Left colon (tissue), 2 donors: Measurements from ENCODE around the gene RASGRP3. TPM values are rescaled to one million over a fixed set of nuclear protein-coding genes. Genes with fewer than 3 reads are reported as not detected.
A peak's percentile ranks its signal among the peaks of the same experiment; 100 is the strongest.

ENCODE experiments used
- ATAC-seq: fragments of 200-7000 bp; cut with Tn5 transposase; one replicate; pipeline ENCODE4 v1.9.1; 2020; ENCODE audit warnings: mild to moderate bottlenecking, moderate library complexity
- DNase-seq, 2 donors: peaks; one replicate each; pipeline ENCODE4 v3.0.0-alpha.2; 2020
- intact Hi-C, 2 donors: fragments of 100-400 bp; cut with DNase I in 1 of 2; cut with micrococcal nuclease in 1 of 2; formaldehyde crosslinking; loops; one replicate each; pipeline versions ENCODE4 v1.11.2 to v1.14.0; 2022; cut with DNase I, micrococcal nuclease
- total RNA-seq, 2 donors: library from RNA; stranded (reverse); fragmentation: NEBNext Ultra II Directional; extraction: Animal tissue kit (Norgen Biotek cat#: 25700); gene quantifications; one replicate each; pipeline ENCODE4 v1.2.1, GENCODE V29; 2021
- donor health status: DM: no; HTN: no; CAD: no.
- donor health status: DM: yes; HTN: yes; CAD: no.

The RASGRP3 gene
- total RNA-seq, 2 donors from 2014 or later: 2.8 to 5.1 TPM

DNA sequence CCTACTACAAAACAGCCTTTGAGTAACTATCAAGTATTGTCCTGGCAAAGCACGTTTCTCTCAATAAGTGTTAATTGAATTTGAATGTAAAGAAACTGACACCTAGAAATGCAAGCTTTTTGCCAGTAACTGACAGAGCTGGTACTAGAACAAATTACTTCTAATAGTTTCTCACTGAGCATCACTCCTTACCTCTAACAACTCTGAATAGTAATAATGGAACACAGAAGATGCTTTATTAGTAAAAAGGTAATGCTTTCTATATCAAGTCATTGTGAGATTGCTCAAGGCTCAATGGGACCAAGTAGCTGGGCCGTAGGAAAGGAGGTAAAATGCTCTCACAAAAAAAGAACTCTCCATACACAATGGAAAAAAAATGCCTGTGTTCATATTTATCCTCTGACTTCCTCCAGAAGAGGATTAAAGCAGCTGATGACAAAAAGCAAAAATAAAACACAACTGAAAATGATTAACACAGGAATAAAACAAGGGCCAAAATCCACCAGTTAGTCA, 11.8 kb downstream of the RASGRP3 start:
- DNase-seq (no peak), ATAC-seq (no peak)
- intact Hi-C loops: no loop called here

DNA sequence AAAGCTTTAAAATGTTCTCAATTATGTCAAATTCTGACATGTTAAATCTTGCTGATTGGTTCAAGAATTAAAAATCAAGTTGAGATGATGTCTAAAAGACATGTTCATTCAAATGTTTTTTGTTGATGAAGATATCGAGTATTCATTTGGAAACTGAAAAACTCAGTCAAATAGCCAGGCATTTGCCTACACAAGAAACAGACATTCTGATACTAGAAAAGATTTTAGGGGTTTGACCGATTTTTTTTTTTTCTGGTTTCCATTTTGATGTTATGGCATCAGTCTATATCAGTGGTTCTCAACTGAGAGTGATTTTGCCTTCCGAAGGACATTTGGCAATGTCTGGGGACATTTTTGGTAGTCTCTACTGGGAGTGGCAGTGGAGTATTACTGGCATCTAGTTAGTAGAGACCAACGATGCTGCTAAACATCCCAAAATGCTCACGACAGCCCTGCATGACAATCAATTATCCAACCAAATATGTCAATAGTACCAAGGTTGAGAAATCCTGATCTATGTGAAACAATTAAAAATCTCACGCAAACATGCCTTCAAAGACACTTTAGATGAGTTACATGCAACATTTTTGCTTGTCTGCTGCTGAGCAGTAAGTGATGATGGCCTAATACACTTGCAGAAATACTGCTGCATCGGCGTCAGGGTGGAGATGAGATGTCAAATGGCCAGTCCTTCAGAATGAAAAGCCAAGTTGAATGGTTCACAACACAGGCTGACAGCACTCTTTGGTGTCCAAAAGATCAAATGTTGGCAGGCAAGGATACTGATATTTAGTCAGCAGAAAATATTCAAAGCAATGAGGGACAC, 12.5 kb downstream of the RASGRP3 start:
- ATAC-seq: no peak
- DNase-seq: no peak
- intact Hi-C loops: no loop called here

DNA sequence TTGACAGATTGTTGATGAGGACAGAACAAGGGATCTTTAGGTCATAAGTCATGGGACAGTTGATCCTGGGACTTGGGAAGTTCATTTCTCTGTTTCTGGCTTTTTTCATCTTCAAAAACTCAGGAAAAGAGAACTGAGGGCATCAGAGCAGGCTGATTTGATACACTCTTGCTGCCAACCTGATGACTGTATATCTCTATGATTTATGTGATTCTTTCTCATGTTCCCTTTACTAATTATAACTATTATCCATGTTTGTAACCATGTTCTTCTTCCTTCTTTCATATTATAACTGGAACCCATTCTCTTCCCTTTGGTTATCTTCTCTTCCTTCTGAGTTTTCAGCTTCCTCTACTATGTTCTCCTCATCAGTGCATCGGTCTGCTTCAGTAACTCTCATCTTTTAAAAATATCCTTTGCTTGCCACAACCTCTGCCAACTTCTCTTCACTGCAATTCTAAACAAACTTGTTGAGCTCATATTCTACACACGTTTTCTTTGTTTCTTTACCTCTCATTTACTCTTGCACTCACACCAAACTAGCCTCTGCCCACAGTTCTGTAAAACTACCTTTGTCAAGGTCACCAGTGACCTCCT, 13.5 kb downstream of the RASGRP3 start:
- ATAC-seq (no peak), DNase-seq (no peak)
- intact Hi-C loops: no loop called here

DNA sequence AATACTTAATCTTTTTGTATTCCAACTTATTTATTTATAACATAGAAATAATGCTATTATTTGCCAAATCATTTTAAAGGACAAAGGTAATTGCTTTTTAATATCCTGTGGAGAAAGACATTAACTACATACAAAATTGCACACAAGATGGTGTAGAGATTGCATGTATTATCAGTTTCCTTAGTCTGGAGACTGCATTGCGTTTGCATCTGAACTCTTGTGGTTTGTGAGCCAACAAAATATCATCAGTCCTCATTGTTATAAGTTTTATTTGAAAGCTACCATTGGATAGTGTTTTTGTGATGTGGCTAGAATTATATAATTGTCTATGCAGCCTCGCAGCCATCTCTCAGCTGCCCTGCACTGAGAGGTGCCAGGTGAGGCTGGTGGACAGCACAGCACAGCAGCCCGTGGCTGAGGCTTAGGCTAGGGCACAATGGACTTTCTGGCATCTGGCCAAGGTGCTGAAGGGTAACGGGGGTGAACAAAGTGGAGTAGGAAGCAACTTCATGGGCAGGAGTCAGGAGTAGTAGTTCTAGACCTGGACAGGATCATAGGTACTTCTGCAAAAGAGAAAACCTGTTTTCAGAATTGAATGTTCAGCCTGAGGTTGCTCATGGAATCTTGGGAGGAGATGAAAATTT, 15.1 kb downstream of the RASGRP3 start:
- ATAC-seq (no peak), DNase-seq (peak in 1 of 2 donors; percentile 35)

DNA sequence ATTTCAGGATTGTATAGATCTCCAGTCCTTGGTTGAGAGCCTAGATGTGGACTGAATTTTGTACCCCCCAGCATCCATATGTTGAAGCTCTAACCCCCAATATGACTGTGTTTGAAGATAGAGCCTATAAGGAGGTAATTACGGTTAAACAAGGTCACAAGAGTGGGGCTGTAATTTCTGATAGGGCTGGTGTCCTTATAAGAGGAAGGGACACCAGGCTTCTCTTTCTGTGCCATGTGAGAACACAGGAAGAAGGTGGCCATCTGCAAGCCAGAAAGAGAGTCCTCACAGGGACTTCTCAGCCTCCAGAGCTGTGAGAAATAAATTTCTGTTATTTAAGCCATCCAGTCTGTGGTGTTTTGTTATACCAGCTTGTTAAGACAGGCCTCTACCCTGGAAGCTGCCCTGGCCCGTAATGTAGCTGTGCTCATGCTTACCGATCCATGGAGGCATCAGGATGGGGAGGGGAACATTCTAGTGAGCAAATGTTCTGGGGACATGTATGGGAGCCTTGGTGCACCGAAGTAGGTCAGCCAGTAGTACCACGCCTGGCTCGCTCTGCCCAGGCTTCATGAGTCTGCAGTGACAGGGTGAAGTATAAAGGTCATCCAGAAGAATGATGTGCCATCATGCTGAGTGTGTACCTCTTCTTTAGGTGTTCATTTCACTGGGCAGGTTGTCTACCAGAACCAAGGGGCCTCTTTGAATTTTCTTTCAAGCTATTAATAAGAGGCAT, 16.1 kb downstream of the RASGRP3 start:
- intact Hi-C loops: no loop called here
- ATAC-seq: no peak
- DNase-seq: no peak

More for the DNA sequence above, 15.1 kb downstream of the RASGRP3 start:
- intact Hi-C loops: no loop called here

DNA sequence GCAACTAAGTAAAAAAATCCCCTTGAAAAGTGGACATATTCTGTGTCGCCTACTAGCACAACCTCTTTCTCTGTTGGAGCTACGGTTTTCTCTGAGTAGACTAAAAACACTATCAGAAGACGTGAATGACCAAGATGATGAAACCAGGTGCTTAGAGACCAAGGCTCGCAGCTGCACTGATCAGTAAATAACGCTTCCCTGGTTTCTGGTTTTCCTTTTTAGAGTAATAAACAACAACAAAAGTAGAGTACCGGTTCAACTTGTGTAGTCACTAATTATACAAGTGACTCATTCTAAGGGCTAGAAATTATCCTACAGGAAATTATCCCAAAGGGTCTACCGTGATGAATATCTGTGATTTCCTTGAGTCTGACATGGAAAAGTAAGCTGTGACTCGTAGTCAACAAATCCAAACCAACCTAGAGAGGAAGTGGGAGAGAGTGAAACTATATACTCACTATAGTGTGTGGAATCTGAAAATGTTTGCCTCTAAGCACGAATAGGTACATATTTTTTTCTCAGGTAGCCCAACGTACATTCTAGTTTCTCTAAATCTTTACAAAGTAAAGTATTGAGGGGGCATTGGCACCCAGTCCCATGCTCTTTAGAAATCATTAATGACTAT, 17.8 kb downstream of the RASGRP3 start:
- DNase-seq: no peak
- ATAC-seq: no peak
- intact Hi-C loops: no loop called here

DNA sequence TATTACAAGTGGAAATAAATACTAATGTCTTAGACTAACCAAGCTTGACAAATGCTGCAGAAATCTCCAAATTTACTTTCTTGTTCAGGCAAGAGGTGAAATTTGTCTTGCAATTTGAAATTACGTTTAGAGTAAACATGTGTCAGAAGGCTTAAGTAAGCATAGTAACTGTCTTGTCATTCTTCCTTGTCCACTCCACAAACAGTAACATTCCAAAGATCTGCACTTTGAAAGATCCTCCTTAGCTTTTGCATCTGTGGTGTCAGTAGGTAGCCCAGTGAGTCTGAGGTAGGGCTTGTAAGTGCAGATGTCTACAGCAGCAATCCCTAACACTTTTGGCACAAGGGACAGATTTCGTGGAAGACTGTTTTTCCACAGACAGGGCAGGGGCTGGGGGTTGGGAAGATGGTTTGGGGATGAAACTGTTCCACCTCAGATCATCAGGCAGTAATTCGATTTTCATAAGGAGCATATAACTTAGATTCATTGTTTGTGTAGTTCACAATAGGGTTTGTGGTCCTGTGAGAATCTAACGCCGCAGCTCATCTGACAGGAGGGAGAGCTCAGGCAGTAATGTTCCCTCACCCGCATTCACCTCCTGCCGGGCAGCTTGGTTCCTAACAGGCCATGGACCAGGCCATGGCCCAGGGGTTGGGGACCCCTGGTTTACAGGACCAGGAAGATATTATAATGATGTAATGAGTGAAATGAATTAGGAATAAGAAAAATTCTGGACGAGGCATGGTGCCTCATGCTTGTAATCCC, 18.6 kb downstream of the RASGRP3 start:
- DNase-seq (no peak), ATAC-seq (no peak)
- intact Hi-C loops: no loop called here

DNA sequence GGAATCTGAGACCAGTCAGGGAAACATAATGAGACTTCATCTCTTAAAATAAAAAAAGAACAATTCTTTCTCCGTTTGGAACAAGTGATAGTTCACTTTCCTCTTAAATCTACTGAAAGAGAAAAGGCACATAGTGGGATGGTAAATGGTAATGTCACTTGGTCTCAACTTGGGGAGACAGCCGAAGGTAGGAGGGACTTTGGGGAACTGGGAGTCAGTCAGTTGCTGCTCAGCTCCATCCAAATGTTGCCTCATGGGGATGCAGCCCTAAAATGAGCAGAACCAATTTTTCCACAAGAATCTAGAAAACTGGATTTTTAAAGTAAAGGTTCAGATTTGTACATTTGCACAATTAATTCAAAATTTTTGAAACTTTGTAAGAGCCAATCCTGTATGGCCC, 19.2 kb downstream of the RASGRP3 start:
- DNase-seq (no peak), ATAC-seq (no peak)
- intact Hi-C loops: no loop called here

DNA sequence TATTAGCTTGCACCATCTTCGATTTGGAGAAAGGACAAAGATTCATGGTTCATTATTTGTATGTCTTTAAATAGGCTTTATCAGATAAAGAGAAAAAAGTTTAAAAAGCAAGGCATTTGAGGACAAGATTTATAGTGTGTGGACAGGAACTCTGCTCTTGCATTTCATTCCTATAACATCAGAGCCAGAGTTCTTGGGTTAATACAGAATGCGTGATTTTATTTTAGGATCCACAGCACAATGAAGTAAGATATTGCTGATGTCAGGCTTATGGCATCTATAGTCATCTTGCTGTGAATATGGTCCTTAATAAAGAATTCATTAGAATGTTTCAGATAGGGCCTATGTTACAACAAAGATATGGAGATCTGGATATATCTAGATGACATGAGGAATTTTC, 19.7 kb downstream of the RASGRP3 start:
- intact Hi-C loops: no loop called here
- DNase-seq (no peak), ATAC-seq (no peak)

DNA sequence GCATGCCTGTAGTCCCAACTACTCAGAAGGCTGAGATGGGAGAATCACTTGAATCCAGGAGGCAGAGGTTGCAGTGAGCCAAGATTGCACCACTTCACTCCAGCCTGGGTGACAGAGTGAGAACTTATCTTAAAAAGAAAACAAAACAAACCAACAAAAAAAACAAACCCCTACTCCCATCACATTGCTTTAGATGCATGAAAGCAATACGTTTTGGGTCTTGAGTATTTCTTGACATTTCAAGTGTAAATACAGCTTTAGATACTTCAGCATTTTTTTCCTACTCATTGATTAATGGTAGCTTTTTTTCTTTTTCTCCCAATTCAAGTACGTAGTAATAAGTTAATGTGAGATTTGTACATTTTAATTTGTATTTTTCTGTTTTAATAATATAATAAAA, 20.3 kb downstream of the RASGRP3 start:
- ATAC-seq (no peak), DNase-seq (no peak)
- intact Hi-C loops: no loop called here

DNA sequence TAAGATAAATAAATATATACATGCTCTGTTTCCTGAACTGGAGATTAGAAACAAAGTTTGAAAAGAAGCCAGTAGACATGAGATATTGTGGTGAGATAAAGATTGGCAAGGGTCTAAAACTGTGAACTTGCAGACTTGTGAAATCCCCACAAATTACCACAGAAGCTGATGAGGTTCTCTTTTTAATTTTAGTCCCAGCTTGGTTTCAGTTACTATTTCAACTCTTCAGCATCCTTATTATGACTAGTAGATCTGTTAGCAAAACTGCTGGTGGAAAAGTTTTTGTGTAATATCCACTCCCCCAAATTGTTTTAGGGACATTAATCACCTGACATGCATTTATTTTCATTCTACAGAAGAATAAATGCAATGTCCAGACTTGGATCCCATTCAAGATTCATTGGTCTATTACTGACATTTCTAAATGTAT, 20.8 kb downstream of the RASGRP3 start:
- intact Hi-C loops: no loop called here
- ATAC-seq (no peak), DNase-seq (no peak)

DNA sequence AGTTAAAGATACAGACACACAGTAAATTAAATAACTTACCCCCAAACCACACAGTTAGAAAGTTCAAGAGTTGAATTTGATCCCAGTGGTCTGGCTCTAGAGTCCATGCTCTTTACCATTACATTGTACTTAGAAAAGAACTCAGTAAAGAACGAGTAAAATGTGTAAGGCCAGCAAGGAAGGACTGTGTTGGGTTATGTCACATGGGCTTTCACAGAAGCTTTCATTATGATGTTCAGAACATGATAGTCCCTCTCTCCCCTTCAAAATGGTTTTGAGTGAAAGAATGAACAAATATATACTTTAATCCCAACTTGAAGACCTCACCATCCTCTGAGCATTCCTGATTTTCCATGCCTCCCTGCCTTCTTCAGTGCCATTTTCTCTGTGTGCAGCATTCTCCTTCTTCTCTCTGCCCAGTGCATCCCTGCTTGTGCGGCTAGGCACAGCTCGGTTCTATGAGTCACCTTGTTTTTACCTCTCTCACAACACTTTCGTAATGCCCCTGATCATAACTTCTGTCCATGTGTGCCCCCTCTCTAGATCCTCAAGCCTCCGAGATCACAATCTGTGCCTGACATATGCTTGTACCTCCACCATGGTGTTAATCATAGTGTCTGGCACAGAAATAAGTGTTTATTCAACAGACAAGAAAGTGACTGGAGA, 22.0 kb downstream of the RASGRP3 start:
- no peak for ATAC-seq
- DNase-seq: no peak
- intact Hi-C loops: no loop called here

DNA sequence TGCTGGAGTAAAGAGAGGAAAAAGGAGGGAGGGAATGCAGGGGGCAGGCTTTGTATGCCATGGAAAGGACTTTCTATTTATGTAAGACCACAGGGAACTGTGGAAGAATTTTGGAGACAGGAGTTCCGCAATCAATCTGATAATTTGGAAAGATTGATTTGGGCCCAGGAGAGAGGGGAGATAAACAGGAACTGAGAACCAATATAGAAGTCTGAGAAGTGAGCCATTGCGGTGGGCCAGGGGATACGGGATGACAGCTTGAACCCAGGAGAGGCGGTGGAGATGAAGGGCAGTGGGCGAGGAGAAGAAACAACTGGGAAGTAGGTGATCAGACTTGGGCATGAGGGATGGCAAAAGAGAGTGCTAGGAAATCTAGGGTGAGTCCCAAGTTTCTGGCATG, 23.7 kb downstream of the RASGRP3 start:
- intact Hi-C loops: no loop called here
- no peak for ATAC-seq
- no peak for DNase-seq

DNA sequence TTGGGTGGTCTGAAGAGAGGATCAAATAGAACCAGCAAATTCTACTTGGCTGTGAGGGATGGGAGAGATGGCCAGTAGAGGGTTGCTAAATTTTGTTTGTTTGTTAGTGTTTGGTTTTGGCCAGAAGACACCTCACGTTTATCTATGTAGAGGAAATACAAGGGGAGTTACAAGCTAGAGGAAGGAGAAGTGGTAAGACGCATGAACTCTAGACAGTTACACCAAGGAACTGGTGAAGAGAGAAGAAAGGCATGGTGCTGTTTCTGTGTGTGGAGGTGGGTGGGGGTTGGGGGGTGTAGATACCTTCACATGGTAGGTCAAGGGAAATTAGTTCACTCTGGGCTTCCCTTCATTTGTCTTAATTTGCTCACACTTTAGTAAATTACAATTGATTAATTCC, 25.6 kb downstream of the RASGRP3 start:
- intact Hi-C loops: no loop called here
- ATAC-seq (no peak), DNase-seq (no peak)

DNA sequence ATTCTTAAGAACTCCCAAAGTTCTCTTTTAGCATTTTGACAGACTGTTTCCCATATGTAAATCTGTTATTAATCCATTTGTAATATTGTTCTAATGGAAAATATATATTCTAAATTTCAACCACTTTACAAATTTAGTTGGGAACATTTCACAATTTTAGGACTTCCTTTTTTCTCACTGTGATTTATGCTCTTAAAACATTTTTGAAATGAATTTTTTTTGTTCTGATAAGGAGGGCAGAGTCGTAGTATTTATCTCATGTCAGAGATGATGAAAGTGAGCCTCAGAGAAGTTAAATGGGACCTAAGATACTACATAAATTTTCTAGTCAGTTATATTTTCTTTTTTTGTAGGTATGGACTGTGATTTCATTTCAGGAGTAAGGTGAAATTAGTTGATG, 26.6 kb downstream of the RASGRP3 start:
- ATAC-seq: no peak
- DNase-seq: no peak
- intact Hi-C loops: no loop called here

DNA sequence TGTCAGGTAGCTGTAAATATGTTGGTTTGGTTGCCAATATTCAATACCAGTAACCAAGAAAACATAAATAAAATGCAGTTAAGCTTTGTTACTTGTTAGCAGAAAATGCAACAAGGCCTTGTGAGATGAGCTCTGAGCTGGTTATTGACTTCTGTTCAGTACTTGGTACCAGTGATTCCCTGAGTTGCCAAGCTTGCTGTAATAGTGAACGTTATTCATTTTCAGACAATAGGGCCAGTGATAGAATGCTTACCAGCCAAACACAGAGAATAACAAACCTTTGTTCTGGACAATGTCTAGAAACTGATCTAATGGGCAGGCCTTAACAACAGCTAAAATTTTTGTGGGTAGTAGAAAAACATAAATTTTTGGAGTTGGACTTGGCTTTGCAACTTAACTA, 29.5 kb downstream of the RASGRP3 start:
- no peak for DNase-seq
- intact Hi-C loops: no loop called here
- ATAC-seq: no peak

DNA sequence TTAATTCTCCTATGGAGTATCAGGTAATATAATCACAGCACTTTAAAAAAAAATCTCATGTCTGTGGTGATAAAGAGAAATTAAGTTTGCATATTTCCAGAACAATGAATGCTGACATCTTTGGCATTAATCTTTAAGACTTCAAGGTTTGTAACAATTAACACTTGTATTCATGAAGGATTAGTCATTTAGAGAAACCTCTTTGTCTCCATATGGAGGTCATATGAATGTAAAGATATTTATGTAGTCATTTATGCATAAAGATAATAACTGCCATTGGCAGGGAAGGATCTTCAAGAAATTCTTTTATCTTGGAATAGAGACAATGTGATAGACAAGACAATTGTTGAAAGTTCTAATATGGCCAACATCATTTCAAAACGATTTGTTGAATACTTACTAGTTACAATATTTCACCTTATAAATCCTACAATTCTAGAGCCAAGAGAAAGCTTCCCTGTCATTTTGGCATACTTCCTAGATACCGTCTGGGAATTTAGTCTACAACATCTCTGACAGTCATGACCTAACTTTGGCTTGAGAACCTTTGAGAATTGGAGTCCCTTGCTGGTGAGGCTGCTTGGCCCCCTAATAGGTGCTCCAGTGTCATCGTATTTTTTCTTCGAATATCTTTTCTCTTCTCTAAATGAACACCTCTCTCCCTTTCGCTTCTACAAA, 33.6 kb downstream of the RASGRP3 start:
- no peak for ATAC-seq
- DNase-seq: no peak
- intact Hi-C loops: no loop called here
